Muscle of leg (tissue), 16 donors: ENCODE data around the gene TARBP1. TPM values are rescaled to one million over a fixed set of nuclear protein-coding genes. Genes with fewer than 3 reads are reported as not detected.
A peak's percentile ranks its signal among the peaks of the same experiment; 100 is the strongest.

Experiments used
- DNase-seq: peaks from one replicate; pipeline ENCODE4 v3.0.0; 2013
- H3K27ac ChIP-seq: one replicate; pipeline ENCODE4 v1.5.1; 2013; ENCODE audit warnings: mild to moderate bottlenecking, low read length, control low read depth
- H3K27me3 ChIP-seq: one replicate; pipeline ENCODE4 v1.6.1; 2013; ENCODE audit warnings: low read length; ENCODE audit not compliant: control insufficient read depth, insufficient read depth
- H3K36me3 ChIP-seq: one replicate; pipeline ENCODE4 v1.6.1; 2013; ENCODE audit warnings: low read length; ENCODE audit not compliant: control insufficient read depth, insufficient read depth
- H3K4me1 ChIP-seq: one replicate; pipeline ENCODE4 v1.6.1; 2013; ENCODE audit warnings: low read length; ENCODE audit not compliant: control insufficient read depth, insufficient read depth
- H3K4me3 ChIP-seq: one replicate; pipeline ENCODE4 v1.5.1; 2013; ENCODE audit warnings: low read length, control low read depth
- H3K9me3 ChIP-seq: replicated peaks from 2 replicates; pipeline ENCODE4 v1.6.1; 2013; ENCODE audit warnings: low read depth, low read length; ENCODE audit not compliant: control insufficient read depth
- WGBS: methylation state at CpG from one replicate; pipeline ENCODE4 v1.1.5; 2013; ENCODE audit warnings: missing lambda C conversion rate; ENCODE audit not compliant: insufficient coverage; 5-methylcytosine and 5-hydroxymethylcytosine counted together
- long read RNA-seq, 11 donors: transcript quantifications; one replicate each; lab custom pipeline, GENCODE V29; 2026
- polyA plus RNA-seq, 8 donors: library from polyadenylated mRNA; unstranded; fragments of 120-200 nt; gene quantifications; one replicate each; pipeline versions ENCODE4 v1.2.1 to v1.2.3, GENCODE V29; 2013; ENCODE audit warnings: inconsistent platforms in 1 of 8, low replicate concordance in 1 of 8; ENCODE audit not compliant: insufficient read length in 8 of 8, insufficient read depth in 1 of 8
- total RNA-seq: library from RNA; stranded (reverse); fragments of 120-200 nt; gene quantifications from one replicate; pipeline ENCODE4 v1.2.4, GENCODE V29; 2013

The TARBP1 gene, protein sequence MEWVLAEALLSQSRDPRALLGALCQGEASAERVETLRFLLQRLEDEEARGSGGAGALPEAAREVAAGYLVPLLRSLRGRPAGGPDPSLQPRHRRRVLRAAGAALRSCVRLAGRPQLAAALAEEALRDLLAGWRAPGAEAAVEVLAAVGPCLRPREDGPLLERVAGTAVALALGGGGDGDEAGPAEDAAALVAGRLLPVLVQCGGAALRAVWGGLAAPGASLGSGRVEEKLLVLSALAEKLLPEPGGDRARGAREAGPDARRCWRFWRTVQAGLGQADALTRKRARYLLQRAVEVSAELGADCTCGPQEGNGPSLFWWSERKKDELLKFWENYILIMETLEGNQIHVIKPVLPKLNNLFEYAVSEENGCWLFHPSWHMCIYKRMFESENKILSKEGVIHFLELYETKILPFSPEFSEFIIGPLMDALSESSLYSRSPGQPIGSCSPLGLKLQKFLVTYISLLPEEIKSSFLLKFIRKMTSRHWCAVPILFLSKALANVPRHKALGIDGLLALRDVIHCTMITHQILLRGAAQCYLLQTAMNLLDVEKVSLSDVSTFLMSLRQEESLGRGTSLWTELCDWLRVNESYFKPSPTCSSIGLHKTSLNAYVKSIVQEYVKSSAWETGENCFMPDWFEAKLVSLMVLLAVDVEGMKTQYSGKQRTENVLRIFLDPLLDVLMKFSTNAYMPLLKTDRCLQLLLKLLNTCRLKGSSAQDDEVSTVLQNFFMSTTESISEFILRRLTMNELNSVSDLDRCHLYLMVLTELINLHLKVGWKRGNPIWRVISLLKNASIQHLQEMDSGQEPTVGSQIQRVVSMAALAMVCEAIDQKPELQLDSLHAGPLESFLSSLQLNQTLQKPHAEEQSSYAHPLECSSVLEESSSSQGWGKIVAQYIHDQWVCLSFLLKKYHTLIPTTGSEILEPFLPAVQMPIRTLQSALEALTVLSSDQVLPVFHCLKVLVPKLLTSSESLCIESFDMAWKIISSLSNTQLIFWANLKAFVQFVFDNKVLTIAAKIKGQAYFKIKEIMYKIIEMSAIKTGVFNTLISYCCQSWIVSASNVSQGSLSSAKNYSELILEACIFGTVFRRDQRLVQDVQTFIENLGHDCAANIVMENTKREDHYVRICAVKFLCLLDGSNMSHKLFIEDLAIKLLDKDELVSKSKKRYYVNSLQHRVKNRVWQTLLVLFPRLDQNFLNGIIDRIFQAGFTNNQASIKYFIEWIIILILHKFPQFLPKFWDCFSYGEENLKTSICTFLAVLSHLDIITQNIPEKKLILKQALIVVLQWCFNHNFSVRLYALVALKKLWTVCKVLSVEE (N-terminal part only)
- total RNA-seq (16.2 TPM), polyA plus RNA-seq (10 to 100 TPM; 14.6 to 48.3 (median 24.1) TPM)
- long read RNA-seq, donor 1 = 0 reads
- long read RNA-seq, donor 2 = 0 reads
- long read RNA-seq, donor 3, full-length matches to known transcripts = 2 of 7 reads
- long read RNA-seq, donor 3, partial matches to known transcripts = 5 of 7 reads
- long read RNA-seq, donor 3, other reads (novel, unspliced or antisense) = 0 of 7 reads
- long read RNA-seq, donor 4, partial matches to known transcripts = 0 of 2 reads
- long read RNA-seq, donor 4, other reads (novel, unspliced or antisense) = 0 of 2 reads
- long read RNA-seq, donor 5, partial matches to known transcripts = 0 of 2 reads
- long read RNA-seq, donor 5, other reads (novel, unspliced or antisense) = 0 of 2 reads
- long read RNA-seq, donor 6, partial matches to known transcripts = 0 of 2 reads
- long read RNA-seq, donor 6, other reads (novel, unspliced or antisense) = 0 of 2 reads
- long read RNA-seq, donor 7, partial matches to known transcripts = 0 of 1 reads
- long read RNA-seq, donor 7, other reads (novel, unspliced or antisense) = 0 of 1 reads
- long read RNA-seq, donor 8, partial matches to known transcripts = 0 of 1 reads
- long read RNA-seq, donor 8, other reads (novel, unspliced or antisense) = 0 of 1 reads
- long read RNA-seq, donor 9 = 0 reads
- long read RNA-seq, donor 10, partial matches to known transcripts = 0 of 1 reads
- long read RNA-seq, donor 10, other reads (novel, unspliced or antisense) = 0 of 1 reads
- long read RNA-seq, donor 11 = 0 reads

DNA sequence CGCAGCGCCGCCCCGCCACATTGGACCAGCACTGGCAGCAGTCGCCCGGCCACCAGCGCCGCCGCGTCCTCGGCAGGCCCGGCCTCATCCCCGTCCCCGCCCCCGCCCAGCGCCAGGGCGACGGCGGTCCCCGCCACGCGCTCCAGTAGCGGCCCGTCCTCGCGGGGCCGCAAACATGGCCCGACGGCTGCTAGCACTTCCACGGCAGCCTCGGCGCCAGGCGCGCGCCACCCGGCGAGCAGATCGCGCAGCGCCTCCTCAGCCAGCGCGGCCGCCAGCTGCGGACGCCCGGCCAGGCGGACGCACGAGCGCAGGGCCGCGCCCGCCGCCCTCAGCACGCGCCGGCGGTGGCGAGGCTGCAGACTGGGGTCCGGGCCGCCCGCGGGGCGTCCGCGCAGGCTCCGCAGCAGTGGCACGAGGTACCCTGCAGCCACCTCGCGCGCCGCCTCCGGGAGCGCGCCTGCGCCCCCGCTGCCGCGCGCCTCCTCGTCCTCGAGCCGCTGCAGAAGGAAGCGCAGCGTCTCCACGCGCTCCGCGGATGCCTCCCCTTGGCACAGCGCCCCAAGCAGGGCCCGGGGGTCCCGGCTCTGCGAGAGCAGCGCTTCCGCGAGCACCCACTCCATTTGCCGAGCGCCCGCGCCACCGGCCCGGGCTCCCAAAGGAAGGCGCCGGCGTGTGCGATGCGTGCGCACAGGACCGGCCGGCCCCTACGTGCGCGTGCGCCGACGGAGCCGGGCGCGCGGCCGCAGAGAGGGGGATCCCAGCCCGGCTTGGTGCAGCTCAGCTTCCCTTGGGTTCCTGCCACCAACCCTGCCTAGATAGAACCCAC lies at the start of gene TARBP1:
Gene TARBP1, minus strand, starts transcription at position 699 of the 829 bp plus-strand sequence. Its CDS starts 76 bp downstream, at position 623.
- Histone ChIP-seq H3K9me3 (no peaks in the 10 kb centered on the region), H3K4me1 (peaks cover 6% of the 10 kb centered on the region), H3K27me3 (peaks cover 2% of the 10 kb centered on the region), H3K4me3 (peak within 1 kb of the TSS; percentile 64), H3K36me3 (no peaks in the 10 kb centered on the region), H3K27ac (peak within 1 kb of the TSS; percentile 66)
- under 1% methylated on average over 119 of the region's 122 CpGs for WGBS
- DNase-seq = peak; percentile 91

DNA sequence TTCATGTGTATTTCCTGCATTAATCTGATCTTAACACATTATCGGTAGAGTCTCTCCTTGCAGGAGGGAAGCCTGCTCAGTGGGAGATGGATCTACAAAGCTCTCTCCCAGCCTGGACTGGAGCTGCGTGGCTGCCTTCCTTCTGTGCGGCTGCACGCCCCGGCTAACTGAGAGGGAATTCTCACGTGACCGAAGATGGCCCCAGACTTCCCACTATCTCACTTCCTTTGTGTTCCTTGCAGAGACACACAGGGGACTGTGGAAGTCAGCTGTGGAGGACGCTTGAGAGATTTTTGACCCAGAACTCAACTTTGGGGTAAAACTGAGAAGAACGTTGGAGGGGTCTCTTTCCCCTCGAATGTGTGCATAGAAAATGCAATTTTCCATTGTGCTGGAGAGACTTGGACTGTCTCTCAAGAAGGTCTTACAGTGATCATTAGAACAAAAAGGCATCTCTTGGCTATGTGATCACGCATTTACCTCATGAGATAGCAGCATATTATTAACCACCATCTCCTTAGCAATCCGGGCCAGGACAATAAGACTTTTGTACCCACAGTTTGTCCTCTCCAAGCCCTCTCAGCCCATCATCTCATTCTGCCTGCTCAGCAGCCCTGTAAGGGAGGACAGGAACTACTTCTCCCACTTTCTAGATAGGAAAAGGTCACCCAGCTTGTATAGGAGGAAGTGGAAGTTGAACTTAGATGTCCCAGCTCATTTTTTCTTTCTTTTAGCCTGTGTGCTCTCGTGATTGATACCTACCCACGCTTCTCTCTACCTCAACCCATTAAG lies 49.3 kb upstream of the TARBP1 start:
- peaks cover 59% of the 10 kb centered on the region for H3K4me1 ChIP-seq
- H3K27me3 ChIP-seq = no peaks in the 10 kb centered on the region
- H3K27ac ChIP-seq = peak overlapping the region; percentile 47
- WGBS = 67% methylated on average over 1 of the region's 14 CpGs
- no peaks in the 10 kb centered on the region for H3K36me3 ChIP-seq
- DNase-seq = peak; percentile 68
- no peaks in the 10 kb centered on the region for H3K9me3 ChIP-seq
- no peak overlapping the region for H3K4me3 ChIP-seq

DNA sequence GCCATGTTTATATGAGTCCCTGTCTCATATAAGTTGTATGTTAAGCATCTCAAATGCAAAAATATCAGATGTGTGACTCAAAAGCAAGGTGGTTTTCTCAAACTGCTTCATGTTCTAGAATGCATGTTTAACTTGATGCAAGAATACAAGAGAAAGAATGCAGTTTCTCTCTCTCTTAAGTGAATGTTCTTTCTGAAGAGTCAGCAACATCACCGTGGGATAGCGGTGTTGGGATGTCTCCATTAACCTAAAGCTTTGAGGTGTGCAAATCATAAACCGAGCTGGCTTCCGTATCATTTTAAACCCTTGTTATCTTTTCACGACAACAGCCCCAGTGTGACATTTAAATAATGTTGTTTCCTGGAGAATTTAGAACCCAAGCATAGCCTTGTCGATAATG lies 48.4 kb upstream of the TARBP1 start:
- peaks cover 59% of the 10 kb centered on the region for H3K4me1 ChIP-seq
- H3K9me3 ChIP-seq = no peaks in the 10 kb centered on the region
- H3K27me3 ChIP-seq = no peaks in the 10 kb centered on the region
- WGBS = no CpG with 5 or more reads among the region's 6 CpGs
- H3K27ac ChIP-seq = no peak overlapping the region
- no peak overlapping the region for H3K4me3 ChIP-seq
- no peak for DNase-seq
- H3K36me3 ChIP-seq = no peaks in the 10 kb centered on the region

DNA sequence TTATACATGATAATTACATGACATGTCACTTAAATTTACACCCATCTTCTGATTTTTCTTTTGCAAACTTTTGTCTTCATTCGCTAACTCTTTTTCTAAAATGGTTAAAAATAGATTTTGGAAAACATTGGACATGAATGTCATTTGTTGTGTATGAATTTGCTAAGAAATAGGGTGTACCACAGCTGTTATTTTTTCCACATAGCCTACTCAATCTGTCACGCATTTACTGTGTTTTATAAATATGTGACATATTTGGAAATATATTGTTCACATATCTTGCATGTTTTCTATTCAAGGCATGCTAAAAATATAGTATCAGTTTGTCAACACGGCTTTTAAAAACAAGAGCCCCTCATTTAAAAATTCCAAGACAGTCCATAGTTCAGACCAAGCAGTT lies 47.9 kb upstream of the TARBP1 start:
- DNase-seq = peak; percentile 53
- Histone ChIP-seq H3K27me3 (no peaks in the 10 kb centered on the region), H3K4me3 (no peak overlapping the region), H3K9me3 (no peaks in the 10 kb centered on the region), H3K4me1 (peaks cover 56% of the 10 kb centered on the region), H3K36me3 (no peaks in the 10 kb centered on the region), H3K27ac (no peak overlapping the region)
- no CpG with 5 or more reads among the region's 3 CpGs for WGBS

DNA sequence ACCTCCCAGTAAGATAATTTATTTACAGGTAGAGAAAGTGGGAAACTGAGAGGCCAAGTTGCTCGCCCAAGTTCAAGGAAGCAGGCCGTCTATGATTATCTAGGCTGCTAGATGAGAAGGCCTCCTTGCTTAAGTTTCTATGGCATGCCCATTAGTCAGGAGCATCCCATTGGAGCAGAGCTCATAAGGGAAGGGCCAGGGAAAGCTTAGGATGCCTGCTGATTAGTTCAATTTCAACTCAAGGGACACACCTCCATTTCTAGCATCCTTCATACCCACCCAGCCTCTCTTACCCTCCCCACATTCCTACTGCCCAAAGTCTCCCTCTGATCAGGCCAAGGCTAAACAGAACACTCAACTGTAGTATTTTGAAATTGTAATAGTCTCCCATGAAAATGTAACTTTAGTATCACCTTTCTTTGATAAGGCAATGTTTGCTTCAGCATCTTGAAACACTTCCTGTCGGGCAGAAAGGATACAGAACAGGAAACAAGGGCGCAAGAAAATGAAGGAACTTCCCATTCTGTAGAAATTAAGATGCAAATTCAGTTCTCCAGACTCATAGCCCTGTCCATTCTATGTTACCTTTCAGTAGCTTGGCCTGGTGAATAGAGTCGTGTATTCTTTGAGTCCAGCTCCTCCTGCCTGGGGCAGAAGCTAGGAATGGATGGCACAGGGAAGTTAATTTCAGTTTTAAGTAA lies 46.3 kb upstream of the TARBP1 start:
- Histone ChIP-seq H3K4me3 (no peak overlapping the region), H3K36me3 (no peaks in the 10 kb centered on the region), H3K9me3 (no peaks in the 10 kb centered on the region), H3K27ac (no peak overlapping the region), H3K27me3 (no peaks in the 10 kb centered on the region), H3K4me1 (peaks cover 54% of the 10 kb centered on the region)
- 93% methylated on average over 2 of the region's 5 CpGs for WGBS
- DNase-seq = no peak

DNA sequence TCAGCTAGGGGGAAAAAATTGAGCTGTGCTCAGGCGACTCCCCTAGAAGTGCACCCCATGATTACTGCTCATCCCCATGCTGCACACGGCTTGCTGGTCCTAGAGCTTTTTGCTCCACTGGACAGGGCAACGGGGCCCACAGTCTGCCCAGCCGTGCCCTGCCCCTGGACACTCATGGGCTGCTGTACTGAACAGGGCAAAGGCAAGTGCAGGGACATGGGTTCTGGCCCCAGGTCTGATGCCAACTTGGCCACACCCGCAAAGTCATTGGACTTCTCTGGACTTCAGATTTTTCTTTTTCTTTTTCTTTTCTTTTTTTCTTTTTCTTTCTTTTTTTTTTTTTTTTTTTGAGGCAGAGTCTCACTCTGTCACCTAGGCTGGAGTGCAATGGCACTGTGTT lies 42.9 kb upstream of the TARBP1 start:
- H3K27me3 ChIP-seq = no peaks in the 10 kb centered on the region
- no peak overlapping the region for H3K4me3 ChIP-seq
- WGBS = 96% methylated on average over 4 of the region's 5 CpGs
- H3K36me3 ChIP-seq = no peaks in the 10 kb centered on the region
- H3K9me3 ChIP-seq = no peaks in the 10 kb centered on the region
- no peak overlapping the region for H3K27ac ChIP-seq
- DNase-seq = no peak
- peaks cover 50% of the 10 kb centered on the region for H3K4me1 ChIP-seq

DNA sequence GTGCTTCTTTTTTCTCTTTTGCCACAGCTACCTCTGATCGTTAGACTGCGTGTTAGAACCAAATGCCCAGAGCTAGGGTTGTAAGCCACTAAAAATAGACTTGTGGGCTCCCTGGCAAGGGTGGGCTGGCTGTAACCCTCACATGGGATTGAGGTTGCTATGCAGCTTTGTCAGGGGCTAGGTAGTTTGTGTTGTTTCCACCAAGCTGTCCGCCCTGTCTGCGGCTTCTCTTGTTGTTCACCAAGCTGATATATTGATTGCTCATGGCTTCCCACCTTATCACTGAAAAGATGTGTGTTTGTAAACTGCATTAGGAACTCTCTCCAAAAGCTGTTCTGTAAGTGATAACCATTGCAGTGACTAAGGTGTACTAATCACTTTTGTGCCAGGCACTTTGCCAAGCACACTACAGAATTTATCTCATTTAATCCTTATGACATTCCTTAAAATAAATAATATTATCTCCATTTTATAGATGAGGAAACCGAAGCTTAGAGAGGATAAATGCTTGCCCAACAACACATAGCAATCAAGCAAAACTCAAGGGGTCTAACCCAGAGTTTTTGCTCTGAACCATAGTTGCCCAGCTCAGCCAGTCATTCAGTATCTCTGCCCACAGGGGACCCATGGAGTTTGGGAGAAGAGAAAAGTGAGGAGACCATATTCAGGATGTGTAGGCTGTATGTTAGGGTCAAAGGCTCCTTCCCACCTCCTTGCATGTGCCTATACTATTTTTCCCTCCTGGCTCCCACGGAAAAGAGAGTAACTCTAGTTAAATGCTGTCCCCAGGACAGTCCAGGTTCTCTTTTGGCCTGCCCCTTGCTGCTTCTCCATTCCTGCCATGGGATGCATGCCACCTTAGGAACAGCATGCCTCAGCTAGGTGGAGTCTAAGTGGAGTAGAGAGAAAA lies 42.2 kb upstream of the TARBP1 start:
- H3K27ac ChIP-seq = peak overlapping the region; percentile 65
- 92% methylated on average over 2 of the region's 6 CpGs for WGBS

More for the DNA sequence above, 42.2 kb upstream of the TARBP1 start:
- Histone ChIP-seq H3K4me1 (peaks cover 48% of the 10 kb centered on the region), H3K27me3 (no peaks in the 10 kb centered on the region), H3K36me3 (no peaks in the 10 kb centered on the region), H3K4me3 (no peak overlapping the region), H3K9me3 (no peaks in the 10 kb centered on the region)
- DNase-seq = no peak
